GM18499 (cell line): Measurements from ENCODE around the gene INIP.
"Not testable (repeated sequence)": the region's sequence is repeated elsewhere in the genome, so short reads cannot be mapped to it uniquely, and the experiment has no call there.

Source experiments
- ATAC-seq: cut with Tn5 transposase; IDR thresholded peaks from one replicate; pipeline ENCODE4 v1.9.1; 2021; ENCODE audit warnings: moderate number of reproducible peaks; ENCODE audit not compliant: insufficient read depth, unreplicated experiment

The INIP gene

DNA sequence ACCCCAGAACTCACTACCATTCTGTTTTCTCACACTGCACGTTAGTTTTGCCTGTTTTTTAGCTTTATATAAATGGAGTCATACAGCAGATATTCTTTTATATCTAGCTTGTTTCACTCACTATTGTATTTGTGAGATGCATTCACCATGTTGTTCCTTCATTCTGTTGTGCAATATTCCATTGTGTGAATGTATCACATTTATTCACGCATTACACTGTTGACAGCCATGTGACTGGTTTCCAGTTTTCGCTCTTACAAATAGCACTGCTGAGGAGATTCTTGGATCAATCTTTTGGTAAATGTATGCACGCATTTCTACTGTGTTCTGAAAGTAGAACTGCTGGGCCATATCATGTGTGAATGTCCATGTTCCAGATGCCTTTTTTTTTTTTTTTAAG lies 26.3 kb upstream of the INIP start:
- ATAC-seq, result no peak

GRCh38 chr9:112743216-112743836 lies 25.4 kb upstream of the INIP start:
- ATAC-seq, result no peak

GRCh38 chr9:112734892-112735291 lies 17.0 kb upstream of the INIP start:
- no peak for ATAC-seq

- ATAC-seq, result no peak
Measured at GRCh38 chr9:112731971-112732370, 14.1 kb upstream of the INIP start.

GRCh38 chr9:112728401-112728800 lies 10.5 kb upstream of the INIP start:
- no peak for ATAC-seq

GRCh38 chr9:112726428-112726827 lies 8.5 kb upstream of the INIP start:
- no peak for ATAC-seq

DNA sequence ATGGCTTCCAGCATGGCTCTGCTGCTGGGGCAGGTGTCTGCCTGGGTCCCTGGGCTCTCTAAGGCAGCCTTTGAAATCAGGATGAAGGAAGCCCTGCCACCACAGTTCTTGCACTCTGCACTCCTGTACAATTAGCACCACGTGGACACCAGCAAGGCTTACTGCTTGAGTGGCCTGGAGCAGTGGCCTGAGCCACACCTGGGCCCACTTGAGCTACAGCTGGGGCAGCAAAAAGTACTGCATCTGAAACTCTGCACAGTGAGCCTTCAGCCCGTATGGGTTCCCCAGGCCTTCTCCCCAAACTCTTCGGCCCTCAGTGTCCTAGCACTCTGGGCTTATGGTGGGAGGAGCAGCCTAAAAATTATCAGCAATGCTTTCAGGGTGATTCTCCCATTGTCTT lies 8.0 kb upstream of the INIP start:
- ATAC-seq, result no peak

- ATAC-seq, result not testable (repeated sequence)
Measured at GRCh38 chr9:112722749-112723148, 4.8 kb upstream of the INIP start.

- no peak for ATAC-seq
Measured at GRCh38 chr9:112720113-112720780, 2.3 kb upstream of the INIP start.

GRCh38 chr9:112719696-112720095 lies 1.8 kb upstream of the INIP start:
- ATAC-seq, result no peak

- no peak for ATAC-seq
Measured at GRCh38 chr9:112719241-112719691, 1.3 kb upstream of the INIP start.

GRCh38 chr9:112712678-112713077 lies 5.2 kb downstream of the INIP start:
- ATAC-seq, result no peak

- ATAC-seq, result no peak
Measured at GRCh38 chr9:112711050-112711689, 6.7 kb downstream of the INIP start.

DNA sequence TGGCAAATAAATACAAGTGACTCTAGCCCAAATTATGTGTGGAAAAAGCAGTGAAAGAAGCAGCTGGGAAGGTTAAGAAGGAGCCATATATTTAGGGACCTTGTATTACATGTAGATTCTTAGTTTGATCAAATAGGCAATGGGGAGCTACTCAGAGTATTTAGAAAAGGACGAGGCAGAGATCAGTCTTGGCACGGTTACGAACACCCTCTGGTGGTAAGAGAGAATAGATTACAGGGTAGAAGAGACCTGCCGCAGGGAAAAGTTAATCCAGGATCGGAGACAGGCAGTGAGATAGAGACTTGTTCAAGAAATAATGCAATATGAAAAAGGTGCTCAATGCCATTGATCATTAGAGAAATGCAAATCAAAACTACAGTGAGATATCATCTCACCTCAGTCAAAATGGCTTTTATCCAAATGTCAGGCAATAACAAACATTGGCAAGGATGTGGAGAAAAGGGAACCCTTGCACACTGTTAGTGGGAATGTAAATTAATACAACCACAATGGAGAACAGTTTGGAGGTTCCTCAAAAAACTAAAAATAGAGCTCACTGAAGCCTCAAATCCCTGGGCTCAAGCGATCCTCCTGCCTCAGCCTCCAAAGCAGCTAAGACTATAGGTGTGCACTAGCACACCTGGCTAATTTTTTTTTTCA lies 12.0 kb downstream of the INIP start:
- ATAC-seq, result no peak

GRCh38 chr9:112703304-112703703 lies 14.6 kb downstream of the INIP start:
- no peak for ATAC-seq

DNA sequence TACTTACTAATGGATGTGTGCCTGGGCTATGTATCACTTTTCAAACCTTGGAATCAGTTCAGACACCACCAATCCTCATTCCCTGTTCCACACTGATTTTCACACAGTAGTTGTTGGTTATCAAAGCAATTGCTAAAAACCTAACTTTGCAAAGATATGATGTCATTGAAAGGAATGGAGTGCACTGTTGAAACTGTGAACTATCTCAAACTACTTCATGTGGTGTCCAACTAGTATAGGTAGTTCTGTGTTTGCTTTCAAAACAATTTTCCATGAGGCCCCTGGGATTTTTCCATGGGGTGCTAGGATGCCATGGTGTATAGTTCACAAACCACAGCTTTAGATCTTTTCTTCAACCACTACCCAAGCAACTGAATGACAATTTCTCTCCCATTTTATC lies 17.8 kb downstream of the INIP start:
- no peak for ATAC-seq

- ATAC-seq, result peak; percentile 79
Measured at GRCh38 chr9:112699230-112699629, 18.7 kb downstream of the INIP start.

GRCh38 chr9:112696461-112696860 lies 21.5 kb downstream of the INIP start:
- ATAC-seq, result no peak

GRCh38 chr9:112694706-112695555 lies 23.0 kb downstream of the INIP start:
- no peak for ATAC-seq

GRCh38 chr9:112689161-112689740 lies 28.7 kb downstream of the INIP start:
- ATAC-seq, result no peak
